HL-60/S4 (cell line): ENCODE measurements around the gene NCOA6.
"Not testable (repeated sequence)": the region's sequence is repeated elsewhere in the genome, so short reads cannot be mapped to it uniquely, and the experiment has no call there.

Experiments used
- in situ Hi-C: fragments of 300-500 bp; cut with MboI; formaldehyde crosslinking; loops from 2 replicates; pipeline ENCODE4 v1.14.3; 2022; ENCODE audit warnings: low sequenced_read_pairs

The NCOA6 gene

GRCh38 chr20:34834459-34834893 lies 9.0 kb upstream of the NCOA6 start:
- in situ Hi-C loops = loop anchor here (25.0 kb wide), 1 partner anchor 603 kb away; the partner anchor contains the start of gene GDF5

- in situ Hi-C loops = loop anchor here (25.0 kb wide), 1 partner anchor 605 kb away; the partner anchor contains the start of gene GDF5
Measured at GRCh38 chr20:34831936-34832335, 6.5 kb upstream of the NCOA6 start.

- in situ Hi-C loops = loop anchor here (25.0 kb wide), 1 partner anchor 608 kb away; the partner anchor contains the start of gene GDF5
Measured at GRCh38 chr20:34829191-34829590, 3.7 kb upstream of the NCOA6 start.

GRCh38 chr20:34824806-34825529 lies 483 bp downstream of the NCOA6 start:
- in situ Hi-C loops = loop anchor here (25.0 kb wide), 1 partner anchor 612 kb away; the partner anchor contains the start of gene GDF5

GRCh38 chr20:34824452-34824805 lies 1.0 kb downstream of the NCOA6 start:
- in situ Hi-C loops = no loop called here

- in situ Hi-C loops = no loop called here
Measured at GRCh38 chr20:34824026-34824425, 1.4 kb downstream of the NCOA6 start.

GRCh38 chr20:34820805-34821578 lies 4.5 kb downstream of the NCOA6 start:
- in situ Hi-C loops = no loop called here

GRCh38 chr20:34817801-34818200 lies 7.7 kb downstream of the NCOA6 start:
- in situ Hi-C loops = no loop called here

- in situ Hi-C loops = no loop called here
Measured at GRCh38 chr20:34817072-34817471, 8.4 kb downstream of the NCOA6 start.

- in situ Hi-C loops = no loop called here
Measured at GRCh38 chr20:34815636-34816035, 9.8 kb downstream of the NCOA6 start.

GRCh38 chr20:34808583-34808982 lies 16.9 kb downstream of the NCOA6 start:
- in situ Hi-C loops = no loop called here

- in situ Hi-C loops = not testable (repeated sequence)
Measured at GRCh38 chr20:34807944-34808465, 17.4 kb downstream of the NCOA6 start.

GRCh38 chr20:34806255-34806654 lies 19.2 kb downstream of the NCOA6 start:
- in situ Hi-C loops = no loop called here

- in situ Hi-C loops = no loop called here
Measured at GRCh38 chr20:34798871-34799270, 26.6 kb downstream of the NCOA6 start.

GRCh38 chr20:34798328-34798727 lies 27.1 kb downstream of the NCOA6 start:
- in situ Hi-C loops = no loop called here

GRCh38 chr20:34797012-34797995 lies 28.1 kb downstream of the NCOA6 start:
- in situ Hi-C loops = no loop called here

GRCh38 chr20:34794006-34794585 lies 31.4 kb downstream of the NCOA6 start:
- in situ Hi-C loops = no loop called here

- in situ Hi-C loops = no loop called here
Measured at GRCh38 chr20:34792687-34793363, 32.6 kb downstream of the NCOA6 start.

- in situ Hi-C loops = no loop called here
Measured at GRCh38 chr20:34791289-34792020, 34.0 kb downstream of the NCOA6 start.
